ENCODE measurements around the gene TRDMT1.

TRDMT1 gene

DNA sequence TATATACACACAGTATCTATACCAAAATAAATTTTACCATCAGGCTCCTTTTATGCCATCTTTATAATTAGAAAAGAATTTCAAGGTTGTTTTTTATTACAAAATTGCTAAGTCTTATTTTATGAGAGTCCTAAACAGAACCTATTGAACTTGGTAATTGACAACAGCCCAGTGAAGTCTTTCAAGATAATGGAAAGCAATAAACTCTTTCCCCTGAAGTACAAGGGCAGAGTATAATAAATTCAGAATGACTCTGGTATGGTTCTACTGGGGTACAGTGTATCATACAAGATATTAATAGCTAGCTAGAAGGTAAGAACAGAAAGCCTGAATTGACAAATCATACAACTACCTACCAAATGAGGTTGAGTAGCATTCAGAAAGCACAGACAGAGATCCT is 45.6 kb downstream of the TRDMT1 start:
- H3K4me1 ChIP-seq (ENCODE audit: control insufficient read depth, insufficient read depth, low read length) = no peaks in the 10 kb centered on the region
- no peak overlapping the region for H3K27ac ChIP-seq (ENCODE audit: insufficient read depth, low read depth, low read length, poor library complexity, severe bottlenecking)
- no peaks in the 10 kb centered on the region for H3K27me3 ChIP-seq (ENCODE audit: control insufficient read depth, insufficient read depth, low read length, poor library complexity, severe bottlenecking)
- no peaks in the 10 kb centered on the region for H3K9me3 ChIP-seq (ENCODE audit: control insufficient read depth, low read length)
- no peak overlapping the region for H3K4me3 ChIP-seq (ENCODE audit: insufficient read depth, low read depth, low read length)
- no peaks in the 10 kb centered on the region for H3K36me3 ChIP-seq (ENCODE audit: control insufficient read depth, insufficient read depth, low read length)

DNA sequence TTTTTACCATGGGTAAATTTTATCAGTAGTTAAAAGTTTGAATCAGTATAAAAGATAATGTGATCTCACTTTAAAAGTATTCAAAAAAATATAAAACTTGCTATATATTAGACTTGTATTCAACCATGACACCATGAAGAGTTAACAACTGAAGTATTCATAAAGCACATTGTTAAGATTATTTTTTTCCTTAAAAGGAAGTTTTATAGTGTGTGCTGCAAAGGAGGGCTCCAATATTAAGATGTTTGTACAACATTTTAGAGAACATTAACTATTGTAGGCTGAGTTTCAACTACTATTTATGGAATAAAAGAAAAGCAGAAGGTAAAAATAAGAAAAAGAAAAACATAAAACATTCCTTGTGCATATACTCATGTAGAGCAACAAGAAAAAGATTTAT is 47.4 kb downstream of the TRDMT1 start:
- Histone ChIP-seq H3K27me3 (ENCODE audit: control insufficient read depth, insufficient read depth, low read length, poor library complexity, severe bottlenecking) (no peaks in the 10 kb centered on the region), H3K4me1 (ENCODE audit: control insufficient read depth, insufficient read depth, low read length) (no peaks in the 10 kb centered on the region), H3K9me3 (ENCODE audit: control insufficient read depth, low read length) (no peaks in the 10 kb centered on the region), H3K36me3 (ENCODE audit: control insufficient read depth, insufficient read depth, low read length) (no peaks in the 10 kb centered on the region), H3K27ac (ENCODE audit: insufficient read depth, low read depth, low read length, poor library complexity, severe bottlenecking) (no peak overlapping the region), H3K4me3 (ENCODE audit: insufficient read depth, low read depth, low read length) (no peak overlapping the region)

- H3K36me3 ChIP-seq (ENCODE audit: control insufficient read depth, insufficient read depth, low read length) = no peaks in the 10 kb centered on the region
- H3K9me3 ChIP-seq (ENCODE audit: control insufficient read depth, low read length) = no peaks in the 10 kb centered on the region
- H3K27ac ChIP-seq (ENCODE audit: insufficient read depth, low read depth, low read length, poor library complexity, severe bottlenecking) = no peak overlapping the region
- H3K4me1 ChIP-seq (ENCODE audit: control insufficient read depth, insufficient read depth, low read length) = no peaks in the 10 kb centered on the region
- no peak overlapping the region for H3K4me3 ChIP-seq (ENCODE audit: insufficient read depth, low read depth, low read length)
- WGBS, 2 experiments = 96 to 98% methylated on average over 5 of the region's 5 CpGs
- H3K27me3 ChIP-seq (ENCODE audit: control insufficient read depth, insufficient read depth, low read length, poor library complexity, severe bottlenecking) = no peaks in the 10 kb centered on the region
Observed at GRCh38 chr10:17153321-17153720, 48.2 kb downstream of the TRDMT1 start.

DNA sequence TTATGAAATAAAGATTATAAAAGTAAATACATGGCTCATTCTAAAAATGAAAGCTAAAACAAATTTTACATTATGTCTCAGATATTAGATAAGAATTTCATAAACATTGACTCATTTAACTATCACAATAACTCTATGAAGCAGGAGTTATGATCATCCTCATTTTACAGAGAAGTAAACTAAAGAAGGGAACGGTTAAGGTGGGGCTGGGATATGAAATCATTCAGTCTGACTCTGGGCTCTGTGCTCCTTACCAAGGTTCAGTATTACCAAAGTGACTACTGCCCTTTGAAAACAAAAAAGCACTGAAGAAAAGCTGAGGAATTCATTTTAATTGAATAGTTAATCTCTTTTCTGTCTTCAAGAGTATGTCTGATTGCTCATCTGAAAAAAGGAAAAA is 49.8 kb downstream of the TRDMT1 start:
- Histone ChIP-seq H3K36me3 (ENCODE audit: control insufficient read depth, insufficient read depth, low read length) (no peaks in the 10 kb centered on the region), H3K4me3 (ENCODE audit: insufficient read depth, low read depth, low read length) (no peak overlapping the region), H3K27me3 (ENCODE audit: control insufficient read depth, insufficient read depth, low read length, poor library complexity, severe bottlenecking) (no peaks in the 10 kb centered on the region), H3K4me1 (ENCODE audit: control insufficient read depth, insufficient read depth, low read length) (no peaks in the 10 kb centered on the region), H3K27ac (ENCODE audit: insufficient read depth, low read depth, low read length, poor library complexity, severe bottlenecking) (no peak overlapping the region), H3K9me3 (ENCODE audit: control insufficient read depth, low read length) (no peaks in the 10 kb centered on the region)
- WGBS, 2 experiments = 89 to 100% methylated on average over 1 of the region's 1 CpG

GRCh38 chr10:17147884-17148489 is 53.5 kb downstream of the TRDMT1 start:
- Histone ChIP-seq H3K4me1 (ENCODE audit: control insufficient read depth, insufficient read depth, low read length) (no peaks in the 10 kb centered on the region), H3K4me3 (ENCODE audit: insufficient read depth, low read depth, low read length) (no peak overlapping the region), H3K9me3 (ENCODE audit: control insufficient read depth, low read length) (no peaks in the 10 kb centered on the region), H3K36me3 (ENCODE audit: control insufficient read depth, insufficient read depth, low read length) (no peaks in the 10 kb centered on the region), H3K27me3 (ENCODE audit: control insufficient read depth, insufficient read depth, low read length, poor library complexity, severe bottlenecking) (no peaks in the 10 kb centered on the region), H3K27ac (ENCODE audit: insufficient read depth, low read depth, low read length, poor library complexity, severe bottlenecking) (no peak overlapping the region)
- WGBS, 2 experiments = 80 to 86% methylated on average over 4 to 5 of the region's 5 CpGs

DNA sequence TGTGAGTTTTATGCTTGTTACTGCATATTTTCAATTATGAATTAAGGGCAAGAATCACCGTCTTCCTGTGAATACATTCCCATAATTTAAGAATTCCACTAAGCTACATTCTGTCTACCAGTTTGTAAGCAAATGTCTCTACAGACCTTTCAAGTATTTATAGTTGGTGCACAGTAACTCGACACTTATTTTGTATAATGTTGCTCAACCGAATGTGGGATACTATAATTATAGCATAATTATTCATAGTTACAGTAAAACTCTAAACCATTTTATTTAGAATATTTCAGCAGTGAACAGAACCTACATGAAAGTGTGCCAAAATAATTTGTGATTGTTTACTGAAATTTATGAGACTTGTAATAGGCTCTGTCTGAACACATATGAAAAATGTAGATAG is 54.6 kb downstream of the TRDMT1 start:
- H3K4me3 ChIP-seq (ENCODE audit: insufficient read depth, low read depth, low read length) = no peak overlapping the region
- H3K27me3 ChIP-seq (ENCODE audit: control insufficient read depth, insufficient read depth, low read length, poor library complexity, severe bottlenecking) = no peaks in the 10 kb centered on the region
- H3K9me3 ChIP-seq (ENCODE audit: control insufficient read depth, low read length) = no peaks in the 10 kb centered on the region
- WGBS, 2 experiments = 96 to 100% methylated on average over 1 of the region's 3 CpGs
- no peaks in the 10 kb centered on the region for H3K36me3 ChIP-seq (ENCODE audit: control insufficient read depth, insufficient read depth, low read length)
- H3K27ac ChIP-seq (ENCODE audit: insufficient read depth, low read depth, low read length, poor library complexity, severe bottlenecking) = no peak overlapping the region
- H3K4me1 ChIP-seq (ENCODE audit: control insufficient read depth, insufficient read depth, low read length) = no peaks in the 10 kb centered on the region

GRCh38 chr10:17145239-17145638 is 56.2 kb downstream of the TRDMT1 start:
- no peak overlapping the region for H3K4me3 ChIP-seq (ENCODE audit: insufficient read depth, low read depth, low read length)
- WGBS, 2 experiments = 85 to 90% methylated on average over 1 of the region's 1 CpG
- no peaks in the 10 kb centered on the region for H3K9me3 ChIP-seq (ENCODE audit: control insufficient read depth, low read length)
- H3K36me3 ChIP-seq (ENCODE audit: control insufficient read depth, insufficient read depth, low read length) = no peaks in the 10 kb centered on the region
- H3K27ac ChIP-seq (ENCODE audit: insufficient read depth, low read depth, low read length, poor library complexity, severe bottlenecking) = no peak overlapping the region
- no peaks in the 10 kb centered on the region for H3K4me1 ChIP-seq (ENCODE audit: control insufficient read depth, insufficient read depth, low read length)
- H3K27me3 ChIP-seq (ENCODE audit: control insufficient read depth, insufficient read depth, low read length, poor library complexity, severe bottlenecking) = no peaks in the 10 kb centered on the region

- H3K27ac ChIP-seq (ENCODE audit: insufficient read depth, low read depth, low read length, poor library complexity, severe bottlenecking) = no peak overlapping the region
- no peaks in the 10 kb centered on the region for H3K36me3 ChIP-seq (ENCODE audit: control insufficient read depth, insufficient read depth, low read length)
- no peaks in the 10 kb centered on the region for H3K9me3 ChIP-seq (ENCODE audit: control insufficient read depth, low read length)
- H3K27me3 ChIP-seq (ENCODE audit: control insufficient read depth, insufficient read depth, low read length, poor library complexity, severe bottlenecking) = no peaks in the 10 kb centered on the region
- no peaks in the 10 kb centered on the region for H3K4me1 ChIP-seq (ENCODE audit: control insufficient read depth, insufficient read depth, low read length)
- no peak overlapping the region for H3K4me3 ChIP-seq (ENCODE audit: insufficient read depth, low read depth, low read length)
- 88 to 92% methylated on average over 4 to 5 of the region's 5 CpGs for WGBS, 2 experiments
Observed at GRCh38 chr10:17144757-17145156, 56.7 kb downstream of the TRDMT1 start.

DNA sequence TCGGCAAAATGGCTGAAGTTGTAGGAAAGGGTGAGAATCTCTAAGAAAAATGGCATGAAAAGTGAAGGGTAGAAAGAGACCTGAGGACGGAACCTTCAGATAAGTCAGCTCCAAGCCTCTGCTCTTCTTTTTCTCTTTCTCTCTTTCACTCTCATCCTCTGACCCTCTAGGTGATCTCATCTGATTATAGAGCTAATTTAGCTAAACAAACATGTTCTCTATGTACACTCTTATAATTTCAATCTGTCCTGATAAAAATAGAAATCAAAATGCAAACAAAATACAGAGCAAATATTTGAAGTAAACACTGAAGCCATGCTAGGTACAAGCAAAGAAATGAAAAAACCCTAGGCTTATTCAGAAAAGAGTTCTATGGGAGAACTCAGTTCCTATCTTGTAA is 57.4 kb downstream of the TRDMT1 start:
- WGBS, 2 experiments = 98 to 99% methylated on average over 2 of the region's 2 CpGs
- Histone ChIP-seq H3K36me3 (ENCODE audit: control insufficient read depth, insufficient read depth, low read length) (no peaks in the 10 kb centered on the region), H3K9me3 (ENCODE audit: control insufficient read depth, low read length) (no peaks in the 10 kb centered on the region), H3K27me3 (ENCODE audit: control insufficient read depth, insufficient read depth, low read length, poor library complexity, severe bottlenecking) (no peaks in the 10 kb centered on the region), H3K27ac (ENCODE audit: insufficient read depth, low read depth, low read length, poor library complexity, severe bottlenecking) (no peak overlapping the region), H3K4me3 (ENCODE audit: insufficient read depth, low read depth, low read length) (no peak overlapping the region), H3K4me1 (ENCODE audit: control insufficient read depth, insufficient read depth, low read length) (no peaks in the 10 kb centered on the region)

- Histone ChIP-seq H3K27ac (ENCODE audit: insufficient read depth, low read depth, low read length, poor library complexity, severe bottlenecking) (no peak overlapping the region), H3K27me3 (ENCODE audit: control insufficient read depth, insufficient read depth, low read length, poor library complexity, severe bottlenecking) (no peaks in the 10 kb centered on the region), H3K36me3 (ENCODE audit: control insufficient read depth, insufficient read depth, low read length) (no peaks in the 10 kb centered on the region), H3K9me3 (ENCODE audit: control insufficient read depth, low read length) (no peaks in the 10 kb centered on the region), H3K4me1 (ENCODE audit: control insufficient read depth, insufficient read depth, low read length) (no peaks in the 10 kb centered on the region), H3K4me3 (ENCODE audit: insufficient read depth, low read depth, low read length) (no peak overlapping the region)
- WGBS, 2 experiments = 98 to 100% methylated on average over 3 of the region's 3 CpGs
Observed at GRCh38 chr10:17143055-17143690, 58.3 kb downstream of the TRDMT1 start.

All from ectodermal cell (in vitro differentiated cells).